Measurements from ENCODE around the gene OR7C2. TPM values are rescaled to one million over a fixed set of nuclear protein-coding genes. Genes with fewer than 3 reads are reported as not detected.

OR7C2 gene
- total RNA-seq, 1 donor from 2014 or later, result not detected

DNA sequence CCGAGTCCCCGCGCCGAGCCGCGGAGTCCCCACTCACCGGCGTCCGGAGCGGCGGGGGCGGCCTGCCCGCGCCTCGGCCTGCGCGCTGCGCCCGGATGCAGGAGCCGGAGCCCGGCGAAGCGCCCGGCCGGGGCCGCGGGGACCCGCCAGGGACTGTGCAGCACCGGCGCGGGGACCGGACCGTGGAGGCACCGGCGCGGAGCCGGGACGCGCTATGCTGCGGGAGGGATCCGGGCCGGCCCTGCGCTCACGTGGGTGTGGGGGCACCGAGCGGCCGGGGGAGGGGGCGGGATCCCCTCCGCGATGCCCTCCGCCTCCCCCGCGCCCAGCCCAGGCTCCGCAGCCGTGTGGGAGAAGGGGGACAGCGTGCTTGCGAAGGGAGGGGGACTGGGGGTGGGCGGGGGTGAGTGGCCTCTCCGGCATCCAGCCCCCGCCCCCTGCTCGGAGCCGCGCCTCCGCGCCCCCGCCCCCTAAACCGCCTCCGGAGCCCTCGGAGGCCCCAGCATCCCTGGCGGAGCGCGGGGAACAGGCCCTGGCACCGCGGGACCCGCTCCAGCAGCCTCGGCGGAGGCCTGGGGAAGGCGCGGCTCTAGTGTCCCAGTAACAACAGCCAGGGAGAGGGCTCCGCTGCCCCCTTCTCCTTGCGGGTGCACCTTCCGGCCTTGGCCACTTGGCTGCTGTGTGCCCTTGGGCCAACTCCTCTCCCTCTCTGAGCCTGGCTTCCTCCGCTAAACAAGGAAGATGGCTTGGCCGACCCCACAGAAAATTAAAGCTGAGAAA lies 38.4 kb downstream of the OR7C2 start, which contains the start of gene SLC1A6:
SLC1A6 (minus strand) TSS at position 389 of the 780 bp plus-strand sequence. CDS start 6,954 bp downstream, outside the sequence.
- ATAC-seq, result no peak

DNA sequence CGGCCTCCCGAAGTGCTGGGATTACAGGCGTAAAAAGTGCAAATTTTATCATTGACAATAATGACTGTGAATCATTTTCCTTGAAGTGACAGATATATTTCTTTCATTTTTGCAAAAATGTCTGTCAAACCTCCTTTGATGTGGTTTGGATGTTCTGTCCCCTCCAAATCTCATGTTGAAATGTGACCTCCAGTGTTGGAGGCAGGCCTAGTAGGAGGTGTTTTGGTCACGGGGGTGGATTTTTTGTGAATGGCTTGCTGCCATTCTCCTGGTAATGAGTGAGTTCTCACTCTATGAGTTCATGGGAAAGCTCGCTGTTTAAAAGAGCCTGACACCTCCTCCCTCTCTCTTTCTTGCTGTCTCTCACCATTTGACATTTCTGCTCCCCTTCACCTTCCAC lies 43.8 kb downstream of the OR7C2 start:
- ATAC-seq, result no peak

Other genes starting within 250 kb of the OR7C2 start
- 1.5 TPM for gene ADGRE2, start 162.9 kb upstream of the OR7C2 start, total RNA-seq
- not detected for gene OR7A5, start 106.3 kb upstream of the OR7C2 start, total RNA-seq
- gene OR7C1, start 106.3 kb upstream of the OR7C2 start, total RNA-seq, result not detected
- gene OR7A10, start 92.6 kb upstream of the OR7C2 start, total RNA-seq, result not detected
- not detected for gene OR7A17, start 55.4 kb upstream of the OR7C2 start, total RNA-seq
- gene SLC1A6, start 38.4 kb downstream of the OR7C2 start, total RNA-seq, result not detected
- gene CASP14, start 108.0 kb downstream of the OR7C2 start, total RNA-seq, result 0.16 TPM
- not detected for gene OR1I1, start 140.7 kb downstream of the OR7C2 start, total RNA-seq
- 2.4 TPM for gene SYDE1, start 165.9 kb downstream of the OR7C2 start, total RNA-seq

Data from esophagus mucosa (tissue), 1 donor.